Activated CD8-positive, alpha-beta memory T cell treated with anti-CD3 and anti-CD28 coated beads, Interleukin-2, amount 50 U/mL, for 1 hour (primary cell): ENCODE measurements around the gene SNIP1.
A peak's percentile ranks its signal among the peaks of the same experiment; 100 is the strongest.
"Not testable (repeated sequence)": the region's sequence is repeated elsewhere in the genome, so short reads cannot be mapped to it uniquely, and the experiment has no call there.

Experiments
- DNase-seq: peaks from one replicate; pipeline ENCODE4 v3.0.0-alpha.2; 2020; ENCODE audit errors: extremely low read depth

SNIP1 gene

DNA sequence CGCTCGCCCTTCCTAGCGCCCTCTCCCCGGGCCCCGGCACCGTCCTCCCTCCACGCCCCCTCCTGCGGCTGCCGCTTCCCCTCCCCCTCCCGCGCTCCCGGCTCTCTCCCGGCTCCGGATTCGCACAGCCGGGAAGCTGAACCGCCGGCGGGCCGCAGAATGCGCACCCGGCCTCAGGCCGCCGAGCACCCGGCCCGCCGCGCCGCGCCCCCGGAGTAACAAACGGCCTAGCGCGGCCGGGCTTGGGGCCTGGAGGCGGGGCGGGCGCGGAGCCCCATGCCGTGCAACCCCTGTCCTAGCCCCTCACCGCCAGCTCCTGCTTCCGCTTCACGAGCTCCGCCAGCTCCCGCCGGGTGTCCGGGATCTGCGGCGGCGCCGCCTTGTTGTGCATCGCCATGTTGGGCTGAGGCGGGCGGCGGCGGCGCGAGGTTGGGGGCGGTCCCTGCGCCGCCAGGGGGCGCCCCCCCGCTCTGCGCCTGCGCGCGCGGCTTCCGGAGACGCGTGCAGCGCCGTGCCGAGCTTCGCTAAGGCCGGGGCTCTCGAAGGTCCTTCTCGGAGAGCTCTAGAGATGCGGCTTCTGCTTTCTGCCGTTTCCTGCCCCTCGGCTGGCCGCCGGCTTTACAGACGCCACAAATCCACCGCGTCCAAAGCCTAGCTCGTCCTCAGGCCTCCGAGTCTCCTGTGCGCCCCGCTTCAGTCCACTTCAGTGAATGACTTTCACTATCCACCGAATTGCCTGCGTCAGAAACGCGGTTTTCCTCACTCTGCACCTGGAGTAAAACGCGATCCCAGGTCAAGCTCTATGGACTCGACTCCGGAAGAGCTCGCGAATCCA is 39.5 kb downstream of the SNIP1 start, which contains the start of gene MEAF6:
Gene MEAF6 (minus strand): TSS at position 417 of the 835 bp plus-strand sequence. CDS start 20 bp downstream, at position 397.
- peak; percentile 51 for DNase-seq

DNA sequence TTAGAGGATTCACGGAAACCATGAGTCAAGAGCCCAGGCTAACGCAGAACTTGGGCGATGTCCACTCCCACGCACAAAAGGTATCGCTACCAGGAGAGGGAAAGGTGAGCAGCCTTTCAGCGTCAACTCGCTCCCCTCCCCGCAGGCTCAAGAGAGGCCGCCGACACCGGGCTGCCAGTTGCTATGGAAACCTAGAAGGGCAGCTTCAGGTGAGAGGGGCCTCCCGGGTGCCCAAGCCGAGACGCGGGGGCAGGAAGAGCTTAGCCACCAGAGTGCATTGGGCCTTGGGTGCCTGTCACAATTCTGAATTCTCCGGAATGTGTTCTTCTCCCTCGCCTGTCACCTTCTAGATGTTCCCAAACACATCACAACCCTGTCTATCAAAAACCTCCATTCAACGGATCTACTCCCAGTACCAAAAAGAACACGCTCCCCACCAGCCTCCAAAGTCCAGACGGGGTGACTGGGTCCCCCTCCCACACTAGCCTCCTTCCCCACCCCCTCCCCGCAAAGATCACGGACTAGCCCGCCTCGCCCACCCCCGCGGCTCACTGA is 40.2 kb downstream of the SNIP1 start:
- peak; percentile 19 for DNase-seq

DNA sequence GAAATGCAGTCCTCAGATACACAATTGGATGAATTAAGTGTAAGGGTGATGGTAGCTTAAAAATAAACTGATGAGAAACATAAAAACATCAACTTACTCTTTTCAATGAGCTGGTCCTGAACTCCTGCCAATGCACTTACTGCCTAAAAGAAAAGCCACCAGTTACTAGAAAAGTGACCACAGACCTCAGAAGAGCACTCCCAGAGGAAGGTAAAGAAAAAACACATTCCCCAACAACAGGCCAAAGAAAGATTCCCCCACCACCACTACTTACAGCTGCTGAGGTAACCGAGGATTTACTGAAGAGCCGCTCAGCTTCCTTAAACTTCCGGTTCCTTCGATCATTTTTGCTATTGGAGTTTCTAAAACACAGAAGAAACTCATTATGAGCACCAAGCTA is 44.9 kb downstream of the SNIP1 start:
- no peak for DNase-seq

- DNase-seq: no peak
These were observed 47.4 kb downstream of the SNIP1 start for GRCh38 chr1:37506740-37507139.

- DNase-seq: not testable (repeated sequence)
These were observed 51.3 kb downstream of the SNIP1 start for GRCh38 chr1:37502791-37503190.

- DNase-seq: no peak
These were observed 52.0 kb downstream of the SNIP1 start for GRCh38 chr1:37502104-37502503.

DNA sequence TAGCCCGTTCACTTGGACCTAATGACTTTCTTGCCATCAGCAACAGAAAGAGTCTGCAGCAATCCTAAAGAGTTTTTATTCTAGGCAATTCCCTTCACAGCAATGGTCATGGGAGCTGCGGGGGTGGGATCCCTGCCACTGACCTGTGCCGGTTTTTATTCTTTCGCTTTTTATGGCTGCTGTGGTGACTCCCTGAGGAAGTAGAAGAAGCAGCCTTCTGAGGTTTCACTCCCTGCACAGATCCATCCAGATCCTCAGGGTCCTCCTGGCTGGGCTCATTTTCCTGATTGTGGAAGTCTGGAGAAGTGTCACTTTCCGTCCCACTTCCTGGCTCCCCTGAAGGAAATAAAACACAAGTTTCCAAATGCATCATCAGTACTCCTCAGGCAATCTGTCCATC is 52.4 kb downstream of the SNIP1 start:
- DNase-seq: no peak

DNA sequence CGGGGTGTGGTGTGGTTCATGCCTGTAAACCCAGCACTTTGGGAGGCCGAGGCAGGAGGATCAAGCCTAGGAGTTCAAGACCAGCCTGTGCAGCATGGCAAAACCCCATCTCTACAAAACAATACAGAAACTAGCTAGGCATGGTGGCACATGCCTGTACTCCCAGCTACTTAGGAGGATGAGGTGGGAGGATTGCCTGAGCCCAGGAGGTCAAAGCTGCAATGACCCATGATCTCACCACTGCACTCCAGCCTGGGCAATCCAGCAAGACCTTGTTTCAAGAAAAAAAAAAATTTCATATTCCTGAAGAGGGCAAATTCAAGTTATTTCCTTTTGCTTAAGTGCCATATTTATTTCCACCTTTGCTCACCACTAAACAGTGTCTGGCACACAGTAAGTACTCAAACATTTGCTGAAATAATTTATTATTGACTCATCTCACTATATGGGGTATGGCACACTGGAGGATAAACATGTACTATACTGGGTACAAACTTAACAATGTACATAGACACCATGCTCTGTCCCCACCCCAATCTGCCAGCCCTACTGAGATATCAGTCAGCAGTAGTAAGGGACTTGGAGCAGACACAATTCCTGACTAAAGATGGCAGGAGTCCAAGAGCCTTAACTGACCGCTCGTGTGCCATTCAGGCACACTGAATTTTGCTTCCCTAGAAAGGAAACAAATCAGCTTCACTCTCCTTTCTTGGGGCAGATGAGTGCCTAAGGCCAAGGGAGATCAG is 55.0 kb downstream of the SNIP1 start:
- DNase-seq: no peak

GRCh38 chr1:37497832-37498231 is 56.3 kb downstream of the SNIP1 start:
- no peak for DNase-seq

- no peak for DNase-seq
These were observed 58.2 kb downstream of the SNIP1 start for GRCh38 chr1:37495875-37496274.

- DNase-seq: no peak
These were observed 60.6 kb downstream of the SNIP1 start for GRCh38 chr1:37493336-37494098.

- no peak for DNase-seq
These were observed 66.5 kb downstream of the SNIP1 start for GRCh38 chr1:37487619-37487984.

- DNase-seq: no peak
These were observed 67.1 kb downstream of the SNIP1 start for GRCh38 chr1:37486680-37487618.

DNA sequence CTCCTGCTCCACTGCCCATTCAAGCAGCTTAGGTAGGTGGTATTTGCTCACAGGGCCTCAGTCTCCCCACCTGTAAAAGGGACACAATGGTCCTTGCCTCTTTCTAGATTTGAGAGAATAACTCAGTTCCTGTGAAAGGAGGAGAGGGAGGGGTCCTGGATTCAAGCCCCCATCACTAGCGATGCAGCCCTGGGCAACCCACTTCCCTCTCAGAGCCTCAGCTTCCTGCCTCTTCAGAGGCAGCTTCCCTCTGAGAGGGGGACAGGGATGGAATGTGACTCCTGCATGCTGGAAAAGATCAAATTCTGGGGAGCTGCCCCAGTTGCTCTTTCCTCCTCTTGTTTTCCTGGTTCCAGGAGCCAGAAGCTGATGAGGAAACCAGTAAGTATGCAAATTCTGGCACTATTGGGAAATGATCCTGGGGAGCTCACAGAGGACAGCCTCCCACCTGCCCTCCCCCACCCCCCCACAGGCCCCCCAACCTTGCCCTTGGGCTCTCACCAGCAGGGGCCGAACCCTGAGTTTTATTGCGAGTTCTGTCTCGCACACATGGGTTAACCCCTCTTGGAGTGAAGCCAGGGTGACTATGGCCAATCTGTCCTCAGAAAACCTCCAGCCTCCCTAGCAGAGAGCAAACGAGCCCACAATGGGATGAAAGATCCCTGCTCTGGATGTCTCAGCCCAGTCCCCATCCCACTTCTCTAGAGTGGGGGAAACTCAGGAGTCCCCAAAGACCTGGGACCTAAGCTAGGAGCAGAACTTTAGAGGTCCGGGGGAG is 68.0 kb downstream of the SNIP1 start:
- DNase-seq: no peak
